ENCODE measurements around the gene BCL2L14. TPM values are rescaled to one million over a fixed set of nuclear protein-coding genes. Genes with fewer than 3 reads are reported as not detected.

Gene BCL2L14
- total RNA-seq, 2 experiments from 2014 or later: 3.4 to 4.9 TPM

- H3K36me3 Mint-ChIP-seq: no peaks in the 10 kb centered on the region
- H3K9me3 Mint-ChIP-seq: no peaks in the 10 kb centered on the region
- H3K4me3 Mint-ChIP-seq: no peak overlapping the region
- H3K27me3 Mint-ChIP-seq: peaks cover 10% of the 10 kb centered on the region
- POLR2A ChIA-PET: no interaction called here
- ATAC-seq (ENCODE audit: low read depth) (no peak), DNase-seq (no peak)
- peaks cover 10% of the 10 kb centered on the region for H3K4me1 Mint-ChIP-seq
- H3K27ac Mint-ChIP-seq: no peak overlapping the region
Measured at GRCh38 chr12:12035229-12035628, 35.5 kb upstream of the BCL2L14 start.

- no peaks in the 10 kb centered on the region for H3K36me3 Mint-ChIP-seq
- ATAC-seq (ENCODE audit: low read depth): no peak
Measured at GRCh38 chr12:12036901-12037300, 33.8 kb upstream of the BCL2L14 start.

GRCh38 chr12:12039897-12040296 lies 30.8 kb upstream of the BCL2L14 start:
- Mint-ChIP-seq H3K4me1 (no peaks in the 10 kb centered on the region), H3K4me3 (no peak overlapping the region), H3K27ac (no peak overlapping the region), H3K27me3 (peaks cover 13% of the 10 kb centered on the region), H3K36me3 (no peaks in the 10 kb centered on the region), H3K9me3 (no peaks in the 10 kb centered on the region)
- POLR2A ChIA-PET: no interaction called here
- no peak for DNase-seq
- no peak for ATAC-seq (ENCODE audit: low read depth)

More at GRCh38 chr12:12036901-12037300, 33.8 kb upstream of the BCL2L14 start:
- H3K27ac Mint-ChIP-seq: no peak overlapping the region
- no peak overlapping the region for H3K4me3 Mint-ChIP-seq
- peaks cover 13% of the 10 kb centered on the region for H3K27me3 Mint-ChIP-seq
- peaks cover 10% of the 10 kb centered on the region for H3K4me1 Mint-ChIP-seq
- no peaks in the 10 kb centered on the region for H3K9me3 Mint-ChIP-seq
- DNase-seq: no peak
- POLR2A ChIA-PET: no interaction called here

- POLR2A ChIA-PET: no interaction called here
- Mint-ChIP-seq H3K27ac (no peak overlapping the region), H3K4me3 (no peak overlapping the region), H3K36me3 (no peaks in the 10 kb centered on the region), H3K4me1 (no peaks in the 10 kb centered on the region), H3K27me3 (peaks cover 5% of the 10 kb centered on the region), H3K9me3 (no peaks in the 10 kb centered on the region)
- DNase-seq: no peak
- ATAC-seq (ENCODE audit: low read depth): no peak
Measured at GRCh38 chr12:12046401-12046800, 24.3 kb upstream of the BCL2L14 start.

GRCh38 chr12:12047682-12048081 lies 23.1 kb upstream of the BCL2L14 start:
- H3K4me1 Mint-ChIP-seq: no peaks in the 10 kb centered on the region
- H3K27ac Mint-ChIP-seq: no peak overlapping the region
- H3K27me3 Mint-ChIP-seq: peaks cover 2% of the 10 kb centered on the region
- no peaks in the 10 kb centered on the region for H3K9me3 Mint-ChIP-seq
- no peak overlapping the region for H3K4me3 Mint-ChIP-seq
- ATAC-seq (ENCODE audit: low read depth): no peak
- H3K36me3 Mint-ChIP-seq: no peaks in the 10 kb centered on the region
- POLR2A ChIA-PET: no interaction called here
- no peak for DNase-seq

- Mint-ChIP-seq H3K27ac (no peak overlapping the region), H3K9me3 (no peaks in the 10 kb centered on the region), H3K4me1 (no peaks in the 10 kb centered on the region), H3K27me3 (peaks cover 2% of the 10 kb centered on the region), H3K4me3 (no peak overlapping the region), H3K36me3 (no peaks in the 10 kb centered on the region)
- DNase-seq (no peak), ATAC-seq (ENCODE audit: low read depth) (no peak)
- POLR2A ChIA-PET: no interaction called here
Measured at GRCh38 chr12:12048266-12048665, 22.5 kb upstream of the BCL2L14 start.

- ATAC-seq (ENCODE audit: low read depth) (no peak), DNase-seq (no peak)
- Mint-ChIP-seq H3K4me1 (no peaks in the 10 kb centered on the region), H3K4me3 (no peak overlapping the region), H3K27me3 (peaks cover 2% of the 10 kb centered on the region), H3K27ac (no peak overlapping the region), H3K36me3 (no peaks in the 10 kb centered on the region), H3K9me3 (no peaks in the 10 kb centered on the region)
- POLR2A ChIA-PET: no interaction called here
Measured at GRCh38 chr12:12048714-12049113, 22.0 kb upstream of the BCL2L14 start.

GRCh38 chr12:12051668-12052067 lies 19.1 kb upstream of the BCL2L14 start:
- H3K27me3 Mint-ChIP-seq: peaks cover 4% of the 10 kb centered on the region
- no peaks in the 10 kb centered on the region for H3K36me3 Mint-ChIP-seq
- DNase-seq (no peak), ATAC-seq (ENCODE audit: low read depth) (no peak)
- H3K4me3 Mint-ChIP-seq: no peak overlapping the region
- H3K9me3 Mint-ChIP-seq: no peaks in the 10 kb centered on the region
- H3K4me1 Mint-ChIP-seq: no peaks in the 10 kb centered on the region
- POLR2A ChIA-PET: no interaction called here
- H3K27ac Mint-ChIP-seq: no peak overlapping the region

- no peak for ATAC-seq (ENCODE audit: low read depth)
- DNase-seq: no peak
- POLR2A ChIA-PET: no interaction called here
- Mint-ChIP-seq H3K27ac (no peak overlapping the region), H3K27me3 (peaks cover 8% of the 10 kb centered on the region), H3K4me1 (no peaks in the 10 kb centered on the region), H3K36me3 (no peaks in the 10 kb centered on the region), H3K4me3 (no peak overlapping the region), H3K9me3 (no peaks in the 10 kb centered on the region)
Measured at GRCh38 chr12:12054993-12055392, 15.7 kb upstream of the BCL2L14 start.

GRCh38 chr12:12056951-12057350 lies 13.8 kb upstream of the BCL2L14 start:
- no peaks in the 10 kb centered on the region for H3K36me3 Mint-ChIP-seq
- no peaks in the 10 kb centered on the region for H3K4me1 Mint-ChIP-seq
- no peaks in the 10 kb centered on the region for H3K9me3 Mint-ChIP-seq
- no peak overlapping the region for H3K27ac Mint-ChIP-seq
- ATAC-seq (ENCODE audit: low read depth) (no peak), DNase-seq (no peak)
- peaks cover 6% of the 10 kb centered on the region for H3K27me3 Mint-ChIP-seq
- POLR2A ChIA-PET: no interaction called here
- no peak overlapping the region for H3K4me3 Mint-ChIP-seq

GRCh38 chr12:12064596-12064995 lies 6.1 kb upstream of the BCL2L14 start:
- peaks cover 2% of the 10 kb centered on the region for H3K27me3 Mint-ChIP-seq
- no peak overlapping the region for H3K4me3 Mint-ChIP-seq
- ATAC-seq (ENCODE audit: low read depth) (no peak), DNase-seq (no peak)
- no peaks in the 10 kb centered on the region for H3K4me1 Mint-ChIP-seq
- no peaks in the 10 kb centered on the region for H3K36me3 Mint-ChIP-seq
- H3K9me3 Mint-ChIP-seq: no peaks in the 10 kb centered on the region
- no peak overlapping the region for H3K27ac Mint-ChIP-seq
- POLR2A ChIA-PET: no interaction called here

GRCh38 chr12:12068751-12069150 lies 2.0 kb upstream of the BCL2L14 start:
- no peaks in the 10 kb centered on the region for H3K27me3 Mint-ChIP-seq
- H3K27ac Mint-ChIP-seq: peak overlapping the region; percentile 4
- DNase-seq (no peak), ATAC-seq (ENCODE audit: low read depth) (no peak)
- POLR2A ChIA-PET: no interaction called here
- peaks cover 16% of the 10 kb centered on the region for H3K4me1 Mint-ChIP-seq
- peaks cover 2% of the 10 kb centered on the region for H3K36me3 Mint-ChIP-seq
- H3K9me3 Mint-ChIP-seq: no peaks in the 10 kb centered on the region
- H3K4me3 Mint-ChIP-seq: no peak overlapping the region

GRCh38 chr12:12069821-12070548 lies 754 bp upstream of the BCL2L14 start:
- no peak for ATAC-seq (ENCODE audit: low read depth)
- H3K36me3 Mint-ChIP-seq: peaks cover 2% of the 10 kb centered on the region
- H3K4me1 Mint-ChIP-seq: peaks cover 16% of the 10 kb centered on the region
- peak overlapping the region; percentile 65 for H3K4me3 Mint-ChIP-seq
- no peak for DNase-seq
- no peaks in the 10 kb centered on the region for H3K27me3 Mint-ChIP-seq
- POLR2A ChIA-PET: no interaction called here
- H3K9me3 Mint-ChIP-seq: no peaks in the 10 kb centered on the region
- no peak overlapping the region for H3K27ac Mint-ChIP-seq

- peak overlapping the region; percentile 90 for H3K27ac Mint-ChIP-seq
- H3K4me3 Mint-ChIP-seq: peak overlapping the region; percentile 84
- peaks cover 2% of the 10 kb centered on the region for H3K36me3 Mint-ChIP-seq
- peak; percentile 46 for DNase-seq
- POLR2A ChIA-PET: interaction anchor here (1.1 to 1.5 kb wide), 2 partner anchors 11 to 526 kb away, joined by 3 to 8 read pairs; no protein-coding TSS in a partner anchor
- ATAC-seq (ENCODE audit: low read depth): peak; percentile 69
- peaks cover 16% of the 10 kb centered on the region for H3K4me1 Mint-ChIP-seq
- peaks cover 2% of the 10 kb centered on the region for H3K27me3 Mint-ChIP-seq
- H3K9me3 Mint-ChIP-seq: no peaks in the 10 kb centered on the region
Measured at GRCh38 chr12:12072064-12072760, 1.5 kb downstream of the BCL2L14 start.

Data from activated naive CD8-positive, alpha-beta T cell treated with anti-CD3 and anti-CD28 coated beads, Interleukin-2, amount 10 ng/mL, durations not matched to agents 7 days and 5 days (primary cell).